SK-N-MC (cell line): ENCODE results near the gene TACC2.
"Not testable (repeated sequence)": the region's sequence is repeated elsewhere in the genome, so short reads cannot be mapped to it uniquely, and the experiment has no call there.

Experiments used
- EZH2 ChIP-seq: fragments of 200-600 bp; sonication (generic); IDR thresholded peaks from one replicate; pipeline ENCODE4 v1.6.1; 2017; ENCODE audit warnings: antibody characterized with exemption
- POLR2AphosphoS5 ChIP-seq: IDR thresholded peaks from 2 replicates; pipeline ENCODE4 v1.6.1; 2012; ENCODE audit warnings: mild to moderate bottlenecking, low read depth, low read length, borderline replicate concordance

GRCh38 chr10:122096181-122096580 lies 107.2 kb downstream of the TACC2 start:
- TF ChIP-seq EZH2, POLR2AphosphoS5: not testable (repeated sequence)
